Hepatocyte (in vitro differentiated cells): ENCODE measurements around the gene CDKL5. TPM values are rescaled to one million over a fixed set of nuclear protein-coding genes. Genes with fewer than 3 reads are reported as not detected.

Experiments
- DNase-seq: peaks from one replicate; pipeline ENCODE4 v3.0.0-alpha.2; 2016; ENCODE audit warnings: low spot score
- H2AFZ ChIP-seq: fragments of 200-600 bp; sonication (generic); 2 replicates; pipeline ENCODE4 v1.6.0; 2016; ENCODE audit warnings: antibody characterized with exemption, mild to moderate bottlenecking
- H3K27ac ChIP-seq: fragments of 200-600 bp; sonication (generic); 2 replicates; pipeline ENCODE4 v1.5.1; 2016; ENCODE audit warnings: mild to moderate bottlenecking
- H3K27me3 ChIP-seq: fragments of 200-600 bp; sonication (generic); 2 replicates; pipeline ENCODE4 v1.6.1; 2016
- H3K36me3 ChIP-seq: fragments of 200-600 bp; sonication (generic); replicated peaks from 2 replicates; pipeline ENCODE4 v1.5.1; 2016; ENCODE audit warnings: low read depth; ENCODE audit not compliant: insufficient read depth
- H3K4me1 ChIP-seq: fragments of 200-600 bp; sonication (generic); 2 replicates; pipeline ENCODE4 v1.5.1; 2016; ENCODE audit warnings: mild to moderate bottlenecking, moderate library complexity; ENCODE audit not compliant: insufficient read depth
- H3K4me2 ChIP-seq: fragments of 200-600 bp; sonication (generic); 2 replicates; pipeline ENCODE4 v1.6.0; 2016
- H3K4me3 ChIP-seq: fragments of 200-600 bp; sonication (generic); 2 replicates; pipeline ENCODE4 v1.5.1; 2016; ENCODE audit warnings: mild to moderate bottlenecking
- H3K79me2 ChIP-seq: fragments of 200-600 bp; sonication (generic); 2 replicates; pipeline ENCODE4 v1.6.0; 2017; ENCODE audit warnings: mild to moderate bottlenecking
- H3K9me2 ChIP-seq: fragments of 200-600 bp; sonication (generic); replicated peaks from 2 replicates; pipeline ENCODE4 v1.6.0; 2017; ENCODE audit warnings: mild to moderate bottlenecking; ENCODE audit not compliant: insufficient read depth
- H3K9me3 ChIP-seq: fragments of 200-600 bp; sonication (generic); 2 replicates; pipeline ENCODE4 v1.5.1; 2016; ENCODE audit warnings: low read depth, mild to moderate bottlenecking
- H4K20me1 ChIP-seq: fragments of 200-600 bp; sonication (generic); 2 replicates; pipeline ENCODE4 v1.6.0; 2016; ENCODE audit warnings: mild to moderate bottlenecking; ENCODE audit not compliant: insufficient read depth, poor library complexity, severe bottlenecking
- CTCF ChIP-seq: fragments of 200-600 bp; sonication (generic); IDR thresholded peaks from 2 replicates; pipeline ENCODE4 v1.5.1; 2016; ENCODE audit warnings: antibody characterized with exemption, mild to moderate bottlenecking; ENCODE audit not compliant: poor library complexity
- EZH2 ChIP-seq: fragments of 200-600 bp; sonication (generic); IDR thresholded peaks from 2 replicates; pipeline ENCODE4 v1.6.1; 2016; ENCODE audit warnings: antibody characterized with exemption, mild to moderate bottlenecking, borderline replicate concordance
- EZH2phosphoT487 ChIP-seq: fragments of 200-600 bp; sonication (generic); IDR thresholded peaks from one replicate; pipeline ENCODE4 v1.6.1; 2018; ENCODE audit warnings: antibody characterized with exemption, mild to moderate bottlenecking, low read depth, moderate library complexity; ENCODE audit not compliant: unreplicated experiment, severe bottlenecking
- WGBS: methylation state at CpG from one replicate; pipeline ENCODE4 v1.1.6; 2016; ENCODE audit warnings: low lambda C conversion rate; ENCODE audit errors: missing lambda C conversion rate; 5-methylcytosine and 5-hydroxymethylcytosine counted together
- polyA plus RNA-seq: library from polyadenylated mRNA; unstranded; fragments of >200 nt; fragmentation: Nextera tagmentation; extraction: Ambion mirVana; gene quantifications from 2 replicates; pipeline ENCODE4 v1.2.1, GENCODE V29; 2016
- total RNA-seq: library from RNA; depleted of rRNA; stranded (reverse); fragments of >200 nt; gene quantifications from 2 replicates; pipeline ENCODE4 v1.2.3, GENCODE V29; 2014

Gene CDKL5
- total and polyA plus RNA-seq, 2 experiments from 2014 or later = 6.5 to 17.7 TPM

- TF ChIP-seq EZH2phosphoT487 = no peak
- no peak for TF ChIP-seq EZH2
- TF ChIP-seq CTCF = no peak
- H3K36me3 ChIP-seq = no peaks in the 10 kb centered on the region
- no peaks in the 10 kb centered on the region for H4K20me1 ChIP-seq
- H3K79me2 ChIP-seq = peaks cover under 1% of the 10 kb centered on the region
- no peak overlapping the region for H3K4me2 ChIP-seq
- H2AFZ ChIP-seq = no peak overlapping the region
- H3K9me3 ChIP-seq = no peaks in the 10 kb centered on the region
- H3K4me1 ChIP-seq = no peaks in the 10 kb centered on the region
- 66% methylated on average over 2 of the region's 2 CpGs for WGBS
- H3K27ac ChIP-seq = no peak overlapping the region
- H3K27me3 ChIP-seq = no peaks in the 10 kb centered on the region
- H3K9me2 ChIP-seq = no peaks in the 10 kb centered on the region
- H3K4me3 ChIP-seq = no peak overlapping the region
- DNase-seq = no peak
These were observed 109.5 kb downstream of the CDKL5 start for GRCh38 chrX:18534949-18535348.

GRCh38 chrX:18537068-18537467 lies 111.7 kb downstream of the CDKL5 start:
- Histone ChIP-seq H3K36me3 (no peaks in the 10 kb centered on the region), H3K4me3 (no peak overlapping the region), H3K9me3 (no peaks in the 10 kb centered on the region), H4K20me1 (no peaks in the 10 kb centered on the region), H3K4me1 (no peaks in the 10 kb centered on the region), H3K27ac (no peak overlapping the region), H3K27me3 (no peaks in the 10 kb centered on the region), H2AFZ (no peak overlapping the region), H3K4me2 (no peak overlapping the region), H3K9me2 (no peaks in the 10 kb centered on the region), H3K79me2 (peaks cover 3% of the 10 kb centered on the region)
- no peak for TF ChIP-seq EZH2phosphoT487
- TF ChIP-seq CTCF = no peak
- no peak for TF ChIP-seq EZH2
- 89% methylated on average over 2 of the region's 2 CpGs for WGBS
- no peak for DNase-seq

- Histone ChIP-seq H2AFZ (no peak overlapping the region), H3K9me3 (no peaks in the 10 kb centered on the region), H4K20me1 (no peaks in the 10 kb centered on the region), H3K4me2 (no peak overlapping the region), H3K4me1 (no peaks in the 10 kb centered on the region), H3K9me2 (no peaks in the 10 kb centered on the region), H3K27ac (no peak overlapping the region), H3K4me3 (no peak overlapping the region), H3K79me2 (peaks cover 3% of the 10 kb centered on the region), H3K36me3 (no peaks in the 10 kb centered on the region), H3K27me3 (no peaks in the 10 kb centered on the region)
- TF ChIP-seq CTCF (no peak), EZH2phosphoT487 (no peak), EZH2 (no peak)
- 68% methylated on average over 1 of the region's 1 CpG for WGBS
- no peak for DNase-seq
These were observed 112.1 kb downstream of the CDKL5 start for GRCh38 chrX:18537524-18537923.

GRCh38 chrX:18542131-18542530 lies 116.7 kb downstream of the CDKL5 start:
- H3K4me3 ChIP-seq = no peak overlapping the region
- DNase-seq = no peak
- no peaks in the 10 kb centered on the region for H3K4me1 ChIP-seq
- 73% methylated on average over 3 of the region's 3 CpGs for WGBS
- H2AFZ ChIP-seq = no peak overlapping the region
- no peaks in the 10 kb centered on the region for H4K20me1 ChIP-seq
- no peak for TF ChIP-seq CTCF
- TF ChIP-seq EZH2phosphoT487 = no peak
- no peak for TF ChIP-seq EZH2
- no peaks in the 10 kb centered on the region for H3K36me3 ChIP-seq
- no peak overlapping the region for H3K4me2 ChIP-seq
- H3K27ac ChIP-seq = no peak overlapping the region
- H3K79me2 ChIP-seq = peaks cover 9% of the 10 kb centered on the region
- H3K9me2 ChIP-seq = no peaks in the 10 kb centered on the region
- H3K9me3 ChIP-seq = no peaks in the 10 kb centered on the region
- no peaks in the 10 kb centered on the region for H3K27me3 ChIP-seq
